ENCODE data around the gene ITPK1. TPM values are rescaled to one million over a fixed set of nuclear protein-coding genes. Genes with fewer than 3 reads are reported as not detected.

ITPK1 gene
- polyA plus RNA-seq, 6 donors from 2014 or later, result 8.5 to 20.1 (median 16.2) TPM

DNA sequence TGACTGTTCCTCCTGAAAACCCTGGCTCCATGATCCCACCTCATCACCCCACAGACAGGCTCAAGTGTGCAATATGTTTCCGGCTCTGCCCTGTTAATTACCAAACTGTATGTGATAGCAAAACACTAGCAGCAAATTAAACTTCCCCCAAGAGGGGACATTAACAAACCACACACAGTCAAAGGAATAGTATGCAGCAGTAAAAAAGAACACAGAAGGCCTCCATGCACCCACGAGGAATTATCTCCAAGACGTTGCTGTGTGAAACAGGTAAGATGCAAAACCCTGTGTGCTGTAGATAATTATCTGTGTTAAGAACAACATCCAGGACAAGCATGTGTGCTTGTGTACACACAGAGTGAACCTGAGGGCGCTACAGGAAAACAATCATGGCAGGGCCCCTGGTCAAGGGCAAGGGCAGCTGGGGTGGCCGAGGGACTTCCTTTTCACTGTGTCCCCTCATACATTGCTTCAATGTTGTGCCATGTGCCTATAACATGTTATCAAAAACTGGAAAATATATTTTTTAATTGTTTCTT is 35.8 kb downstream of the ITPK1 start:
- Mint-ChIP-seq H3K4me3 (peak overlapping the region in 1 of 8 donors; percentile 56), H3K27ac (no peak overlapping the region), H3K27me3 (no peaks in the 10 kb centered on the region), H3K36me3 (no peaks in the 10 kb centered on the region), H3K4me1 (peaks cover 44 to 58% (median 55%) of the 10 kb centered on the region in 3 donors), H3K9me3 (no peaks in the 10 kb centered on the region)
- ATAC-seq (ENCODE audit: low read depth in 2 of 2), result no peak
- no peak for DNase-seq

DNA sequence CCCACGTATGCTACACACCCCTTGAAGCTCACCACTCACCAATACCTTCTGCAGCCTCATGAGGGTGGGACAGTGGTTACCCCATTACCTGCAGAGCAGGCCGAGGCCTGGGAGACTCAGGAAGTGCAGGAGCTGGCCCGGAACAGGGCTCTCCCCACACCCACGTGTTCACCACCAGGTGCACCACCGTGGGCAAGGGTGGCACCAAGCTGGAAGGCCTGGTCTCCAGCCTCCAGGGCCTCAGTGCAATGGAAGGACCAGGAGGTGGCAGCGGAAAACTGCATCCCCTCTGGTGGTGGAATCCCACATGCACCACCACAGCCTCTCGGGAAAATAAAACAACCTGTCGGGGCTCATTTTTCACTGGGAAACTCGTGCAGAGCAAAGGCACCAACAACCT is 36.4 kb downstream of the ITPK1 start:
- ATAC-seq (ENCODE audit: low read depth in 2 of 2) (no peak), DNase-seq (no peak)
- Mint-ChIP-seq H3K9me3 (no peaks in the 10 kb centered on the region), H3K4me3 (no peak overlapping the region), H3K27me3 (no peaks in the 10 kb centered on the region), H3K36me3 (no peaks in the 10 kb centered on the region), H3K27ac (peak overlapping the region in 1 of 6 donors; percentile 43), H3K4me1 (peaks cover 49 to 64% (median 61%) of the 10 kb centered on the region in 3 donors)

DNA sequence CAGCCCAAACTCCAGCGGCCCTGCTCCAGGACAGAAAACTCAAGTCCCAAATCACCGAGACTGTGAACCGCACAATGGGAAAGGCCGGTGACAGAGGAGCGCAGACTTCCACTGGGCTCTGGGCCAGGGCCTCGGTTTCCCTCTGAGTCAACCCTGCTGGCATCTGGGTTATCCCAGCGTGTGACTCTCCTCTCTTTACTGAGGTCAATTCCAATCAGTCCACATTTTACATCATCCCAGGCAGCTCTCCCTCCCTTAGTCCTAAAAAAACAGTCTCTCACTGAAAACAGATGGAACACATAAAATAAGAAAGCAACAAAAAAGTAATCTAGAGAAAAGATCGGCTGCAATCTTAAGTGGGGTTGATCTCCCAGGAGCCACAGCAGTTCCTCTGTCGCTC is 36.9 kb downstream of the ITPK1 start:
- Mint-ChIP-seq H3K27ac (peak overlapping the region in 2 of 6 donors; percentile 43 to 53), H3K9me3 (no peaks in the 10 kb centered on the region), H3K36me3 (no peaks in the 10 kb centered on the region), H3K4me3 (no peak overlapping the region), H3K27me3 (no peaks in the 10 kb centered on the region), H3K4me1 (peaks cover 54 to 67% (median 63%) of the 10 kb centered on the region in 3 donors)
- DNase-seq (no peak), ATAC-seq (ENCODE audit: low read depth in 2 of 2) (no peak)

DNA sequence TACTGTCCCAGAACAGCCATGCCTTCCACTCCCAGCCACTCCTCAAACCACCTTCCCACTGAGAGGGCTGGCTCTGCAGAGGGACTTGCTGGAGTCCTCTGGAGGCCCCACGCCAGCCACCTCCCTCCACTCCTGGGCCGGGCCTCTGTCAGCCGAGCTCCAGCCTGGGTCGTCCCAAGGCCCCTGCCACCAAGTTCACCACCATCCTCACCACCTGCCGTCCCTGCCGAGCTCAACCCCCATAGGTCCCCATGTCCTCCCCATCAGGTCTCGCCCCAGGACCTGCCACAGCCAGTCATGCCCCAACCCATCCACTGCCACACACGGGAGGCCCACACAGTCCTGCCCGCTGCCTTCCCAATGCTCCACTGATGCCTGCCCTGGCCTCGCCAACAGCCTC is 39.0 kb downstream of the ITPK1 start:
- Mint-ChIP-seq H3K27me3 (no peaks in the 10 kb centered on the region), H3K4me1 (peaks cover 54 to 66% (median 60%) of the 10 kb centered on the region in 3 donors)

DNA sequence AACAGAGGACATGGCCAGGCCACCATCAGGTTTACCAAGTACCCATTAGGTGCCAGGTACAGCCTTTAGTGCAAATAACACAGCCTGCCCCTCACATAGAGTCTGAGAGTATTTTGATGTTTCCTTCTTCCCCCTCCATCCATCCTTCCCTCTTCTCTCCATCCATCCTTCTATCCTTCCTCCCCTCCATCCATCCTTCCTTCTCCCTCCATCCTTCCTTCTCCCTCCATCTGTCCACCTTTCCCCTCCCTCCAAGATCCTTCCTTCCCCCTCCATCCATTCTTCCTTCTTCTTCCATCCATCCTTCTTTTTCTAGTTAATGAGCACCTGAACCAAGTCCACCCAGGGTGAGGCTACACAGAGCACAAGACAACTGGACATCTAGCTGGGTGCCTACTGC is 39.8 kb downstream of the ITPK1 start:
- DNase-seq, result no peak
- peak overlapping the region in 4 of 6 donors; percentile 40 to 86 (median 82) for H3K27ac Mint-ChIP-seq
- H3K36me3 Mint-ChIP-seq, result no peaks in the 10 kb centered on the region
- no peaks in the 10 kb centered on the region for H3K27me3 Mint-ChIP-seq
- H3K4me1 Mint-ChIP-seq, result peaks cover 49 to 61% (median 57%) of the 10 kb centered on the region in 3 donors
- H3K4me3 Mint-ChIP-seq, result peak overlapping the region in 2 of 8 donors; percentile 22 to 55
- H3K9me3 Mint-ChIP-seq, result no peaks in the 10 kb centered on the region
- ATAC-seq (ENCODE audit: low read depth in 2 of 2), result no peak

More for the DNA sequence above, 39.0 kb downstream of the ITPK1 start:
- peak overlapping the region in 2 of 8 donors; percentile 14 to 29 for H3K4me3 Mint-ChIP-seq
- no peaks in the 10 kb centered on the region for H3K9me3 Mint-ChIP-seq
- ATAC-seq (ENCODE audit: low read depth in 2 of 2) (no peak), DNase-seq (no peak)
- H3K36me3 Mint-ChIP-seq, result no peaks in the 10 kb centered on the region
- H3K27ac Mint-ChIP-seq, result peak overlapping the region in 2 of 6 donors; percentile 20 to 83

DNA sequence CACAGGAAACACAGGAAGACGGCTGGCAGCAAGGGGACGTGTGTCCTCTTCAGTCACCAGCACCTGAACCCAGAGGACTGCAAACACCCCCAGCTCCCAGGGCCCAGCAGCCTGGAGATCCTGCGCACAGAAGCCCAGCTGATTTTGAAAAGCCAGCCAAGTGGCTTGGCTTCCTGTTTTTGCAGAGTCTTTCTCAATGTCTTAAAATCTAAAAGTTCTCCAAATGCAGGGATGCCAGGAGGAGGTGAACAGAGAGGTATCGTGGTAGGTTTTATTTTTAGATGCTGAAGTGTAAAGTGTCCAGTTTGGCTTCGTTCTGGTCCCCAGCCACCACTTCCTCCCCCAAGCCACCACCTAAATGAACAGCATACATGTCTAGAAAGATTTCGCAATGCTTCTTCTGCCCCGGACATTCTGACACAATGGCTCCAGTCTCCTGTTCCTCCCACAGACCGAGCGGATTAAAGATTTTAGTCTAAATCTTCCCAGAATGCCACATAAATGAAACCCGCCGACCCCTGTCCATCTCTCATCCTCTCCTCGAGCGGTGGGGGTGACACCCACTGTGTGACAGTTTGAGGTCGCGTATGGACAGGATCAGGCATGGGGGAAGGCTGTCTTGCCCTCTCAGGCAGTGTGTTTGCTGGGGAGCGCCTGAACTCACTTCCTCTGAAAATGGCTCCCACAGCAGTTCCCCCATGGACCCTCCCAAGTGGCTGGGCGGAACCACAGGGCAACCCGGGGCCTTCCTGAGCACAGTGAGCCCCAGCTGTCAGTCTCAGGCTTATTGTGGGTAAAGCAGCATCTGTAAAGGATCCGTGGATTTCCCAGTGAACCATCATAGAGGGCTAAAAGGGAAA is 41.6 kb downstream of the ITPK1 start:
- Mint-ChIP-seq H3K36me3 (no peaks in the 10 kb centered on the region), H3K27ac (peak overlapping the region; percentile 86 to 98 (median 93)), H3K4me1 (peaks cover 46 to 62% (median 60%) of the 10 kb centered on the region in 3 donors), H3K27me3 (no peaks in the 10 kb centered on the region), H3K9me3 (no peaks in the 10 kb centered on the region), H3K4me3 (peak overlapping the region; percentile 68 to 92 (median 86))
- peak; percentile 62 to 65 for ATAC-seq (ENCODE audit: low read depth in 2 of 2)
- peak; percentile 21 for DNase-seq

DNA sequence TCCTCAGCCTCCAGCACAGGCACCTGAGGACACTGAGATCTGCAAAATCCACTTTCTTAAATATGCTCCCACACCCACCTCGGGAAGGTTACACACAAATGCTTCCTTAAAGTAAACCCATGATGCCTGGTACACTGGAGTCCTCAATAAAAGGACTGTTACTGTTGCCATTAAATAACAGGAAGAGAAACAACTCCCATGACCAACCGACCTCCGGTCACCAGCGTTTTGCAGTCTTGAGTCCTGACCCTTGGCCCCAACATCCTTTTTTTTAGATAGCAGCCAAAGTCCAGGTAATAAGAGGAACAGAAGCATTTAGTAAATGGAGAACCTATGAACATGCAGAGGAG is 42.4 kb downstream of the ITPK1 start:
- peak in 1 of 2 donors; percentile 20 for ATAC-seq (ENCODE audit: low read depth in 2 of 2)
- Mint-ChIP-seq H3K27me3 (no peaks in the 10 kb centered on the region), H3K4me1 (peaks cover 39 to 62% (median 56%) of the 10 kb centered on the region in 3 donors), H3K36me3 (no peaks in the 10 kb centered on the region), H3K27ac (peak overlapping the region; percentile 83 to 96 (median 91)), H3K4me3 (peak overlapping the region; percentile 68 to 92 (median 86)), H3K9me3 (no peaks in the 10 kb centered on the region)
- no peak for DNase-seq

DNA sequence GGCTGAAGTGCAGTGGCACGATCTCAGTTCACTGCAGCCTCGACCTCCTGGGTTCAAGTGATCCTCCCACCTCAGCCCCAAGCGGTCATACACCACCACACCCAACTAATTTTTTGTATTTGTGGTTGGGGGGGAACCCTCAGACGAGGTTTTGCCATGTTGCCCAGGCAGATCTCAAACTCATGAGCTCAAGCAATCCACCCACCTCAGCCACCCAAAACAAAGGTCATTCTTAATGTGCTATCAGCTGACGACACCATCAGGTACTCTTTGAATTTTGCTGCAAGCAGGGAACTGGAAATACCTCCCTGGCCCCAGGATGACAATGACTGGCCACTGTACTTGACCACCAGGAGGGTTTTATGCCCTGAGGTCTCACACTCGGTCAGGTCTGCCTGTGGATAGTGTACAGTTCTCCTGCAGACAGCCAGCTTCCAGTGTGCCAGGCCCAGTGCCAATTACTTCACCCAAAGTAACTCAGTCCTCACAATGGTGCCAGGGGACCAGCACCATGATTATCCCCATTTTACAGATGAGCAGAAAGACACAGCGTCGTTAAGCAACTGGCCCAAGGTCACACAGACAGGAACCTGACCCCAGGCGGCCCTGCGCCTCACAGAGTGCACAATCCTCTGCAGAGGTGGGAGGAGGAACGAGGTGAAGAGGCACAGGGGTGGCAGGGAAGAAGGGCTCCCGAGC is 42.9 kb downstream of the ITPK1 start:
- Mint-ChIP-seq H3K9me3 (no peaks in the 10 kb centered on the region), H3K4me1 (peaks cover 39 to 62% (median 56%) of the 10 kb centered on the region in 3 donors), H3K36me3 (no peaks in the 10 kb centered on the region), H3K4me3 (peak overlapping the region in 7 of 8 donors; percentile 31 to 92 (median 66)), H3K27me3 (no peaks in the 10 kb centered on the region), H3K27ac (peak overlapping the region; percentile 38 to 86 (median 84))
- ATAC-seq (ENCODE audit: low read depth in 2 of 2) (no peak), DNase-seq (no peak)

DNA sequence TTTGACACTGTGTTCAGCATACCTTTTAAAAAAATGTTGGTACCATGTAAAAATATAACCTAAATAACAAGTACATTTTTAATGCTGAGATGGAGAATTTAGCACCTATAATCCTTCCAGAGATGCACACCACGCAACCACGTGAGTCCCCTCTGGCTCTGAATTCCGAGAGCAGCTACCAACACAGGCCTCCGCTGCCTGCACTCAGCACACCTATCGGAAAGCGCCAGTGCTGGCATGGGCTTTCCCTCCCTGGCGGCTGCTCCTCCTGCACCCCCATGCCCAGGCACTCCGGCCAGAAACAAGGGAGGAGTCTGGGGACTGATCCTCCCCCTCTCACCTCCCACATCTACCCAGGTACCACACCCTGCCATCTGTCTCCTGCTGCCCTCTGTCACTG is 47.0 kb downstream of the ITPK1 start:
- no peaks in the 10 kb centered on the region for H3K9me3 Mint-ChIP-seq
- H3K4me1 Mint-ChIP-seq, result peaks cover 40 to 59% (median 52%) of the 10 kb centered on the region in 3 donors
- peak overlapping the region in 1 of 6 donors; percentile 11 for H3K27ac Mint-ChIP-seq
- H3K27me3 Mint-ChIP-seq, result no peaks in the 10 kb centered on the region
- ATAC-seq (ENCODE audit: low read depth in 2 of 2), result no peak
- H3K4me3 Mint-ChIP-seq, result peak overlapping the region in 1 of 8 donors; percentile 58
- no peaks in the 10 kb centered on the region for H3K36me3 Mint-ChIP-seq
- DNase-seq, result no peak

DNA sequence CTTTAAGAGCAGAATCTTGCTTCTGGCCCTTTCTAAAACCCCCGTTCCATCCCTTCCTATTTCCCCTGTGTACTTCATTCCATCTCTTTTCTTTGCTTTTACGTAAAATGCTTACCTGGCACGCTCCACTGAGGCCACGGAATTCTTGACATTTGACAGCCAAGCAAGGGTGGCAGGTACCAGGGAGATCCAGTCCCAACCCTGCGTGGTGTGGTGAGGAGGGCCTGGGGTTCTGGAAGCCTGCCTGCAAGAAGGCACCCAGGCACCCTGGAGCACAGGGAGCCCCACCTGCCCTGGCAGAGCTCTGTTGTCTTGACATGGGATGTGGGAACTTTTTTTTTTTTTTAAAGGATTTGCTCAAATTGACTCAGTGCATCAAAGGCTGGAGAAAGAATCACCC is 48.6 kb downstream of the ITPK1 start:
- Mint-ChIP-seq H3K27ac (peak overlapping the region in 3 of 6 donors; percentile 16 to 82 (median 20)), H3K9me3 (no peaks in the 10 kb centered on the region), H3K27me3 (no peaks in the 10 kb centered on the region), H3K4me3 (peak overlapping the region in 4 of 8 donors; percentile 29 to 63 (median 58)), H3K4me1 (peaks cover 28 to 45% (median 40%) of the 10 kb centered on the region in 3 donors), H3K36me3 (no peaks in the 10 kb centered on the region)
- no peak for DNase-seq
- ATAC-seq (ENCODE audit: low read depth in 2 of 2), result no peak

DNA sequence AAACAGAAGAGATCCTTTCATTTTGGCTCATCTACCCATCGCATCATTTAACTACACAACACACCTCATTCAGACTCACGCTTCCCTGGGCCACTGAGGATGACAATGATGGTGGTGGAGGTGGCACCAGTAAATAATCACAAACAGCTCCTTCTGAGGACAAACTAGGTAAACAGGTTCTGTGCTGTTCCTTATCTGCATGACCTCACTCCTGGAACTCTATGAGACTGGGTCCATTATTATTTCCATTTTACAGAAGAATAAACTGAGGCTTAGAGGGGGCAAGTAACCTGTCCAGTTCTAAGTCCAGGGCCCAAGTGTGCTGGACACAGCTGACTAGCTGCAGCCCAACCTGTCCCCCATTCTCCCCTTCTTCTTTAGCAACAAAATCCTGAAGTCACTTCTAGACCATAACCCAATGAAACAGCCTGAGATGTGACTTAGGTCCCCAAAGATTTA is 50.4 kb downstream of the ITPK1 start:
- no peaks in the 10 kb centered on the region for H3K36me3 Mint-ChIP-seq
- H3K4me3 Mint-ChIP-seq, result peak overlapping the region in 4 of 8 donors; percentile 57 to 64 (median 64)
- peaks cover 41 to 57% (median 45%) of the 10 kb centered on the region in 3 donors for H3K4me1 Mint-ChIP-seq
- H3K9me3 Mint-ChIP-seq, result no peaks in the 10 kb centered on the region
- no peaks in the 10 kb centered on the region for H3K27me3 Mint-ChIP-seq
- DNase-seq (no peak), ATAC-seq (ENCODE audit: low read depth in 2 of 2) (no peak)
- peak overlapping the region in 4 of 6 donors; percentile 82 to 89 (median 87) for H3K27ac Mint-ChIP-seq

DNA sequence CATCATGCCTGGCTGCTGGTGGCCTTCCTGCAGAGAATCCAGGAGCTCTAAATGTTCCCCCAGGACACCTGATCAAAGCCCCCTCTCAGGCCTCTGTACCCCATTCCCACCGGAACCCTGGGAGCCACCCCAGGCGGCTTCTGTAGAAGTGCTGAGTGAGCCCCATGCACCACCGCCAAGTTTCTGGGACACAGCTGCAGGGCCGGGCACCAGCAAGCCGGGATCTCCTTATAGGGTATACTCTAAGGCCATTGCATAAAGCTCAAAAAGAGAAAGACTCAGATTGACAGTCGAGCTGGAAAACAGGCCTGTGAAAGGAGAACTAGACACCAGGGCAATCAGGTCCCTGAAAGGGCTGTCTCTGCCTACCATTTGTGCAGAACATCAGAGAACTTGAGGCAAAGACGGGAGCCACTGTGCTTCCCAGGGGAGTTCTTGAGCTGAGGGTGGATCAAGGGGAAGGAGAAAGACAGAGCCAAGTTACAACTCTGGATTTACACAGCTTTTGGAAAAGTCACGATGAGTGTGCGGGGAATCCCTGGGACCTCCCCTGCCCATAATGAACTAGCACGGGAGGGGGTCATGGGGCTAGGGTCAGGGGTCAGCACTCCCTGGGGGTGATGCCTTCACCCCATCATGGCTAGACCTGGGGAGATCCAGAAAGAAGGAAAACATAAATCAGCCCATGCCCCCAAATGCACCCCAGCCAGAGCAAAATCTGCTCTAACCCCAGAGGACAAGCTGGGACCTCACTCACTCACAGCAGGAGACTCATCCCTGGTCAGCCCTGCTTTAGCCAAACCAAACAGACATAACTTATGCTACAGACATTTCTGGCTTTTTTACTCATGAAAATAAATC is 51.1 kb downstream of the ITPK1 start:
- H3K36me3 Mint-ChIP-seq, result no peaks in the 10 kb centered on the region
- H3K27me3 Mint-ChIP-seq, result no peaks in the 10 kb centered on the region
- H3K4me3 Mint-ChIP-seq, result peak overlapping the region in 3 of 8 donors; percentile 15 to 72 (median 64)
- DNase-seq (no peak), ATAC-seq (ENCODE audit: low read depth in 2 of 2) (no peak)
- no peaks in the 10 kb centered on the region for H3K9me3 Mint-ChIP-seq
- H3K27ac Mint-ChIP-seq, result peak overlapping the region in 5 of 6 donors; percentile 72 to 89 (median 82)
- H3K4me1 Mint-ChIP-seq, result peaks cover 46 to 59% (median 50%) of the 10 kb centered on the region in 3 donors

All from naive B cell (primary cell).